Measurements from ENCODE around the gene VSX1. TPM values are rescaled to one million over a fixed set of nuclear protein-coding genes. Genes with fewer than 3 reads are reported as not detected.

The VSX1 gene
- total RNA-seq, 1 donor from 2014 or later: not detected

GRCh38 chr20:25072226-25072811, 9.6 kb downstream of the VSX1 start:
- Histone ChIP-seq H3K4me3 (no peak overlapping the region), H3K4me1 (peaks cover 3% of the 10 kb centered on the region), H3K36me3 (no peaks in the 10 kb centered on the region), H3K9me3 (no peaks in the 10 kb centered on the region), H3K27me3 (no peaks in the 10 kb centered on the region), H3K27ac (no peak overlapping the region)
- no peak for TF ChIP-seq POLR2A (IDR thresholded peaks at IDR 0.05)
- TF ChIP-seq POLR2AphosphoS5 (IDR thresholded peaks at IDR 0.05; ENCODE audit: insufficient read depth in 1 of 2, low read depth in 1 of 2): no peak
- no peak for TF ChIP-seq CTCF (IDR thresholded peaks at IDR 0.05)
- intact Hi-C loops (cut with DNase I): no loop called here
- peak; percentile 49 to 77 for DNase-seq (ENCODE audit: extremely low spot score in 2 of 2)

GRCh38 chr20:25071734-25072133, 10.2 kb downstream of the VSX1 start:
- peak; percentile 43 to 64 for DNase-seq (ENCODE audit: extremely low spot score in 2 of 2)
- Histone ChIP-seq H3K27ac (no peak overlapping the region), H3K9me3 (no peaks in the 10 kb centered on the region), H3K4me3 (no peak overlapping the region), H3K36me3 (no peaks in the 10 kb centered on the region), H3K27me3 (no peaks in the 10 kb centered on the region), H3K4me1 (no peaks in the 10 kb centered on the region)
- intact Hi-C loops (cut with DNase I): no loop called here
- TF ChIP-seq CTCF (IDR thresholded peaks at IDR 0.05) (no peak), POLR2AphosphoS5 (IDR thresholded peaks at IDR 0.05; ENCODE audit: insufficient read depth in 1 of 2, low read depth in 1 of 2) (no peak), POLR2A (IDR thresholded peaks at IDR 0.05) (no peak)

GRCh38 chr20:25070821-25071473, 11.0 kb downstream of the VSX1 start:
- intact Hi-C loops (cut with DNase I): no loop called here
- Histone ChIP-seq H3K4me1 (no peaks in the 10 kb centered on the region), H3K27ac (no peak overlapping the region), H3K4me3 (no peak overlapping the region), H3K36me3 (no peaks in the 10 kb centered on the region), H3K27me3 (no peaks in the 10 kb centered on the region), H3K9me3 (no peaks in the 10 kb centered on the region)
- peak; percentile 52 to 67 for DNase-seq (ENCODE audit: extremely low spot score in 2 of 2)
- TF ChIP-seq POLR2A (IDR thresholded peaks at IDR 0.05) (no peak), POLR2AphosphoS5 (IDR thresholded peaks at IDR 0.05; ENCODE audit: insufficient read depth in 1 of 2, low read depth in 1 of 2) (no peak), CTCF (IDR thresholded peaks at IDR 0.05) (no peak)

GRCh38 chr20:25067102-25067987, 14.6 kb downstream of the VSX1 start:
- DNase-seq (ENCODE audit: extremely low spot score in 2 of 2): no peak

More at GRCh38 chr20:25067102-25067987, 14.6 kb downstream of the VSX1 start:
- Histone ChIP-seq H3K36me3 (no peaks in the 10 kb centered on the region), H3K27me3 (no peaks in the 10 kb centered on the region), H3K9me3 (no peaks in the 10 kb centered on the region), H3K27ac (no peak overlapping the region), H3K4me3 (no peak overlapping the region), H3K4me1 (no peaks in the 10 kb centered on the region)
- TF ChIP-seq POLR2A (IDR thresholded peaks at IDR 0.05) (no peak), POLR2AphosphoS5 (IDR thresholded peaks at IDR 0.05; ENCODE audit: insufficient read depth in 1 of 2, low read depth in 1 of 2) (no peak), CTCF (IDR thresholded peaks at IDR 0.05) (no peak)
- intact Hi-C loops (cut with DNase I): no loop called here
